GM19438 (cell line): ENCODE results near the gene EIF5A.

Experiments used
- ATAC-seq: cut with Tn5 transposase; IDR thresholded peaks from one replicate; pipeline ENCODE4 v1.9.1; 2021; ENCODE audit warnings: low read depth; ENCODE audit not compliant: unreplicated experiment

The EIF5A gene

DNA sequence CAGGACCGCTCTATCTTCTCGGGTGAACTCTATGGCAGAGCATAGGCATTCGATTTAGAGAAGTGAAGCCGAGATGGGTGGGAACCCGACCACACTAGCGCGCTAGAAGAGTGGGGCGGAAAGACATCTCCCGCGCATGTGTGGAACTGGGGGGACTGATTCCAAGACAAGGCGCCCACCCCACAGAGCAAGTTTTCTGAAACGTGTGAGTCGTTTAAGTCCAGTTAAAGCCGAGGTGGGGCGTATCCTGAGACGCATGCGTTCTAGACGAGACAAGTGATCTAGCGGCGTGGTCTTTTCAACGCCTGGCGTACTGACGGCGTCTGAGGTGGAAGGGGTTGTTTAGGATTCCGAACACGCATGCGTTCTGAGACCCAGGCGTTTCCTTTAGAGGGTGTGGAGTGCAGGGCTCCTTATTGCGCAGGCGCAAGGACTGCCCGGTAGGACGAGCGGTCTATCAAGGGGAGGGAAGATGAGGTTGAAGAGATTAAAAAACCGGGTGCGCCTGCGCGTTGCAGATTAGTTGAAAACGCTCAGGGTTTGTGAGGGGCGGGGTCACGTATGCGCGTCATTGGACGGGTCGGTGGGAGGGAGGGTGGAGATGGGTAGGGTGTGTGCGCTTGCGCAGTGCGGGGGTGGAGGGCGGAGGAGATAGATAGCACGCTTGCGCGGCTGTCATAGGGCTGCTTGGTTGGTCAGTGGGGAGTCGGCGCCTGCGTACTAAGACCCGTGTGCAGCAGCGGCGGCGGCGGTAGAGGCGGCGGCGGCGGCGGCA, at the start of gene EIF5A:
TSS of gene EIF5A (plus strand) at position 718 of the 775 bp plus-strand sequence. CDS start 2,008 bp downstream, outside the sequence.
- peak; percentile 63 for ATAC-seq

DNA sequence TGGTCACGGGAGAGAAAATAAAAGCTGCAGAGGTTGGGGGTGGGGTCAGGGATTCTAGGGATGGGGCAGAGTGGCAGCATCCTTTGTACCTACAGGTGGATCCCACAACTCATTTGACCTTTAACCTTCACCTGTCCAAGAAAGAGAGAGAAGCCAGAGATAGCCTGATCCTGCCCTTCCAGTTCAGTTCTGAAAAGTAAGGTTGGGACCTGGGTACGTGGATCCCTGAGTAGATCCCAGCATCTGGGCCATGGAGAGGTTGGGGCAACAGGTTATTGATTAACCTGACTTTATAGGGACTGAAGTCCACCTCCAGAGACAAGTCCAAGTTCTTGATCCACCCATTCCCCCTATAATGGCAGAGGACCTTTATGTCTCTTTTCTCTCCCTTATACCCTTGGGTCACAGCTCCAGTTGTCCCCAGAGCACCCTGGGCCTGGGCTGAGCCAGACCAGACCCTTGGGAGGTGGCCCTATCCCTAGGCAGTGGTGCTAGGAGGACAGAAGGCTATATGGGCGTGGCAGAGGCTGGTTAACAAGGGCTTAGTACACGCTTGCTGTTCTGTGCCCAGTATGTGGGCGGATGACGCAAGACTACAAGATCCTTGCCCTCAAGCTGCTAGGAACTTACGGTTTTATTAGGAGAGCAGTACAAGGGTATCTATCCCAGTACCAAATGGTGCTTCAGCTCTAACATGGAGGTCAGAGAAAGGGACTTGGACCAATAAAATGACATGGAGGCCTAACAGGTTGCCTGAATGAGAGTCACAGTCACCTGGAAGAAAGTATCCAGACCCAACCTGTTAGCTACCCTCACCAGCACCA, 48.5 kb upstream of the EIF5A start:
- ATAC-seq = no peak

DNA sequence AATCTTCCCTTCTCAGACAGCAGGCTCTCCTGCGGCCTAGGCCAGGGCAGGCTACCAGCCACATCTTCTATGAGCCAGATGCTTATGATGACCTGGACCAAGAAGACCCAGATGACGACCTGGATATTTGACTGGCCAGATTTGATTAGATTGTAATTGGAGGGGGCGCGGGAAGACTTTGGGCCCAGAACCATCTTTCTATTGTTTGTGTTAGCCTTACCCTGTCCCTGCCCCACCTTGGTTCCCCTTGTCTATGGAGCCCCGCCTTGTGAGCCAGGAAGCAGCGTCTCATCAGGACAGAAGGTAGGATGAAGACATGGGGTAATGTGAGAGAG, 47.9 kb upstream of the EIF5A start:
- no peak for ATAC-seq

DNA sequence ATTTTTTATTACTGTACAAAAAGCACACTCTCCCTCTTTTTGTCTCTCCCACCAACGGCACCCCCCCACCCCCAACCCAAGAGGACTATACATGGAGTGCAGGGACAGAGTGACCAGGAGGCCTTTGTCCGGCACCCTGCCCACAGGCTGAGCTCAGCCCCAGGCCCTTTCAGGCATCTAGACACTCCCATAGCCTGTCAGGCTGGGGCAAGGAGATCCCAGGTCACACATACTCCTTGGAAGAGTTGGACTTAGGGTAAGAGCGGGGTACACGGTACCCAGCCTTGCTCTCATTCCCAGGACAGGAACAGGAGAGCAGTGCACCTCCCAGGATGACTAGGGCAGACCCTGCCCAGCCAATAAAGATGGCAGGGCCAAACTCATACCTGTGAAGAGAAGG, 47.3 kb upstream of the EIF5A start:
- ATAC-seq = no peak

DNA sequence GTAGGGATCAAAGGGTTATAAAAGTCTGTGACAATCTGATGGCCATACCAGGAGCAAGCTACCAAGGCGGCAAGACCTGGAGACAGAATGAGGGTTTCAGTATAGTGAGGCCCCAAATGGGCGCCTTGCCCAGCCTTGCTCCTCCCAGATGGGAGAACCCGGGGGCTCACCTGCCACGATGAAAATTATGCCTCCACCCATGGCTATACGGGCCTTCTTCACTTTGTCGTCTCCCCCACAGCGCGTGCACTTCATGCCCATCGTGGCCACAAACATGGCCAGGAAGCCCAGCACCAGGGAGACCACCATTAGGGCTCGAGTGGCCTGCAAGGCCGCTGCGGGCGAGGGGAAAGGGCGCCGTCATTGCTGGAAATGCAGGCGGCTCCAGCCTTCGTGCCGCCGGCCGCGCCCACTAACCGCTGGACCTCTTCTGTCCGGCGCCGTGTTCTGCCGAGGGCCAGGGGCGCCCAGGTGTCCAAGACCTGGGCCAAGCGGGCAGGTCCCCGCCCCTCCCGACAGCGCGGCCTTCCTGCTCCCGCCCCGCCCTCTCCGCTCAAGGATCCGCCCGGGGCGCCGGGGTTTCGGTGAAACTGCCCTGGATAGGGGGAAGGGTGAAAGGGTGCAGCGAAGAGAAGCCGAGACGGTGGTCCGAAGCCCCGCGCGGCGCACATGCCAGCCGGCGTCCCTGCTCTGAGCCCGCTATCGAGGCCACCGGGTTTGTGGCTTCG, 46.6 kb upstream of the EIF5A start:
- no peak for ATAC-seq

DNA sequence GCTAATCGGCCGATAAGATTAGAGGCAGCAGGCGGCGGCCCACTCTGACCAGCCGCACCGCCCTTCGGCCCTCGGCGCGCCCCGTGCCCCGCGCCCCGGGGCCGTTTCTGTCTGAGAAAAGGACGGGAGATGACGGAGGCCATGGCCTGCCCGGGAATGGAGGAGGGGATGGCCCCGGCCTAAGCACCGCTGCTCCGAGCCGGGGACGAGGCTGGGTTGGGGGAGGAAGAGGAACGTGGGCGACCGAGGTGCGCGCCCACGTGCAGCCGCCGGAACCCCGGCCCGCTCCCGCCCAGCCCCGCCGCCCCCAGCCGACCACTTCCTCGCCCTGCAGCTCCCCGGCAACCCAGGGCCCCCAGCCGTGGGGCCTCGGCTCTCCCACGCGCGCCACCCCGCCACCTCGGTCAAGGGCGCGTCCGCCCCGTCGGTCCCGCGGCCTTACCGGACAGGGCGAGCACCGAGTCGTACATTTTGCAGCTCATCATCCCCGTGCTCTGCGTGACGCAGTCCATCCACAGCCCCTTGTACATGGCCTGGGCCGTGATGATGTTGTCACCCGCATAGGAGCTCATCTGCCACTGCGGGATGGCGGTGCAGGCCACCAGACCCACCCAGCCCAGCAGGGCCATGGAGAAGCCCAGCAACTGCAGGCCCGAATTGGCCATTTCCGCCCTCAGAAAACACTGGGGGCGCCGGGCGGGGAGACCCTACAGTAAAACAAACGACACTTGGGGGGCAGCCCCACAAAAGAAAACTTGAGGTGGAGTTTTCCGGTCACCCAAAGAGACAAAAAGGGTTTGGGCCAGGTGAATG, 45.8 kb upstream of the EIF5A start:
- ATAC-seq = no peak

DNA sequence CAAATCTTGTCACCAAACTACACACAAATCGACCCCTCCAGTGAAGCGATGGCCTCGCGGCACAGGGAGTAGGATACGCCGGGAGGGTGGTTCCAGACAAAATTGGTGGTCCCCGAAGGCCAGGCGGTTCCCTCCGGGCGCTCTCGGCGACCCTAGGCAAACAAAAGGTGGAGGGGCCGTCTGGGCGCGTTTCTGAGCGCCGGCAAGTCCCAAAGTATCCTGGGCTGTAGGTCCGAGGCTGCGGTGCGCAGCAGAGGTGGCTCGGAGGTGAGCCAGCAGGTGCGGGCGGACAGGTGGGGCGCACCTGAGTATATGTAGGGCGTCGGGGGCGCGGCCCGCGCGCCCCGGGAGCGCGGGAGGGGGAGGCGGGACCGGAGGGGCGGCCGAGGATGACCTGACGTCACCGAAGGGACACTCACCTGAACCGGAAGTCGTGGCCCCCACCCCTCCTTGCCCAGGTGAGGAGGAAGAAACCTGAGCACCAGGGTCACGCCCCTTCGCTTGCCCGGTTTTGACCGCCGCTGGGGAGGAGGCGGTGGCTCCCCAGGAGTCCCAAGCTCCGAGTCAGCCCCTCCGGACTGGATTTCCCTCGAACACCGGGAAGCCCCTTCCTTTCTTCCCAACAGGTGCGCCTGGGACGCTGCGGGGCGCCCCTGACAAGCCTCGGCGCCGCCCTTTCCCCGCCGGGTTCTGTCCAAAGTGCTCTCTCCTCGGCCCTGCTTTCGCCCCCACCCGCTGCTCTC, 45.1 kb upstream of the EIF5A start, which contains the start of gene CLDN7:
TSS of gene CLDN7 (minus strand) at position 287 of the 743 bp plus-strand sequence. CDS start 435 bp downstream, outside the sequence.
- ATAC-seq = no peak

DNA sequence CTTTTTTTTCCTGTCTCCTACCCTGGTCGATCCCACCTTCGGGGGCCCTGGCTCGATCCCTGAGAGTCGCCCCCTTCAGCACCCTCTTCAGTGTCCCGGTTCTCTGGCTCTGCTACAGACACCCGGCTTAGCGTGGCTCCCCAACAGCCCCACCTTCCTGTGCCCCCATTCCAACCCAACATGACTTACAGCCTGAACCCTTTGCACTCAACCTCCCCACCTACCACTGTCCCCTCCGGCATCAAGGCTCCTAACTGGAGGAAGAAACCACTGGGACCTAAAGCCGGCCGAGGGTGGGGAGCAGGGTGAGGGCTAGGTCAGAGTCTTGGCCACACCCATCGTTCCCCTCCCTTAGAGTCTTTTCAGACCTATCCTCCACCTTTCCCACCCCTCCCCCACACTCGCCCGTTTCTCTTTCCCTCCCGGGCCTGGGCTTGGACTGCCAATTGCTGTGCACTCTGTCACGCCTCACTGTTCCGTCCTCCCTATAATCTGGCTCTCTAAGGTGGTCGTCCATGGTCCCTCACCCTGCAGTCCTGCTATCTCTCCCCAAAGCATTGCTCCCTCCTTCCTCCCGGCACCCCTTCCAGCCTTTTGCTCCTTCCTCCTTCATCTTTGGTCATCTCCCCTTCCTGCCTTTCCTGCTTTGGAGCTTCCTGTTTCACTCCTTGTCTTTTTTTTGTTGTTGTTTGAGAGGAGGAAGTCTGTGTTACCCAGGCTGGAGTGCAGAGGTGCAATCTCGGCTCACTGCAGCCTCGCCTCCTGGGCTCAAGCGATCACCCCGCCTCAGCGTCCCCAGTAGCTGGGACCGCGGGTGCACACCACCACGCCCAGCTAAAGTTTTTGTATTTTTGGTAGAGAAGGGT, 44.3 kb upstream of the EIF5A start:
- no peak for ATAC-seq

DNA sequence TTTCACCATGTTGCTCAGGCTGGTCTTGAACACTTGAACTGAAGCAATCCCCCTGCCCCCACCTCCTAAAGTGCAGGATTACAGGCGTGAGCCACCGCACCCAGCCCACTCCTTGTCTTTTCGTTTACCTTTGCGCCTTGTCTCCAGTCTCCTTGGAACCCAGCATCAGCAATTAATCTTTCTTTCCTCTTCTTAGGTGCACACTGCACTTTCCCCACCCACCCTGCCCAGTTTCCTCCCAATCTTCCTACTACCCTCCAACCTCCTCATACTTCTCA, 43.7 kb upstream of the EIF5A start:
- ATAC-seq = no peak

DNA sequence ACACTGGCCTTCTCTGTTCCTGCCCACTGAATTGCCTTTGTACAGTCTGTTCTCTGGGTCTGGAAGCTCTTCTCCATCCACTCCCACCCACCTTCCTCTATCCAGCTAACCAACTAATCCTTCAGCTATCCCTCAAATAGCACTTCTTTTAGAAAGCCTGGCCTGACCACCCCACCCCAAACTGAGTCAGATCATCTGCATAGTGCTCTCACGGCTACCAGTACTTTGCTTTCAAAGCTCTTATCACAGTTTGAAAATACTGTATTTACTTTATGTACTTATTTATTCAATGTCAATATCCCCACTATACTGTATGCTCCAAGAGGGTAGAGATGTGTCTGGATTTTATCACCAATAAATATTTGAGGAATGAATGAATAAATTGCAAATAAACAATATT, 40.6 kb upstream of the EIF5A start:
- ATAC-seq = no peak

DNA sequence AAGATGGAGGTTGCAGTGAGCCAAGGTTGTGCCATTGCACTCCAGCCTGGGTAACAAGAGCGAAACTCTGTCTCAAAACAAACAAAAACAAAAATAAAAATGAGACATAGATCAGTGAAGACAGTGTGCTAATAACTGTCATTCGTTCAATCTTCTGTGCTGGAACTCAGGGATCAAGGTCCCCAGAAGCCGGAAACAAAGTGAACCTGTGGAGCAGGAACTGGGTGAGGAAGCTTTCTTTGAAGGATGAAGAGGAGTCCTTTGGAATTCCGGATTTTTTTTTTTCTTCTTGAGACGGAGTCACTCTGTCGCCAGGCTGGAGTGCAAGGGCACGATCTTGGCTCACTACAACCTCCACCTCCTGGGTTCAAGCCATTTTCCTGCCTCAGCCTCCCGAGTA, 28.0 kb upstream of the EIF5A start:
- no peak for ATAC-seq

DNA sequence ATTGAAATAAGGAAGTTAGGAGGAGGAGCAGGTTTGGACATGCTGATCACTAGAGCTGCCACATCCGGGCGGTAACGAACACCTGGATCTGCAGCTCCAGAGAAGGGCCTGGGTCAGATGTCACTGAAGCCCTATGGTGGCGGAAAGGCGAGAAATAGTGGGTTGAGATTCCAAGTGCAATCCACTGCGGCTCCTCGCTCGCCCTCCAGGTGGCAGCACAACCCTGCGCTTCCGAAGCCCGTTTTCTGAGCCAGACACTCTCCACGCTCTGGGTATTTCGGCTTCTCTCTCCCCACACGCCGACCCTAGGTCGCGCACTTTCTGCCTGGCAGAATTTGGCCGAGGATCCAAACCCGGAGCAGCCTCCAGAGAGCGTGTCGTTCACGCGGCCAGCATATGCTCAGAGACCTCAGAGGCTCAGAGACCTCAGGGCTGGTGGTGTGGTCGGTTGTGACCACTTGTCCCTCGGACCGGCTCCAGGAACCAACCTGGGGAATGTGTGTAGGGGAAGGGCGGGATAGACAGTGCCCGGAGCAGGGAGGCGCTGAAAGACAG, 26.8 kb upstream of the EIF5A start:
- no peak for ATAC-seq

DNA sequence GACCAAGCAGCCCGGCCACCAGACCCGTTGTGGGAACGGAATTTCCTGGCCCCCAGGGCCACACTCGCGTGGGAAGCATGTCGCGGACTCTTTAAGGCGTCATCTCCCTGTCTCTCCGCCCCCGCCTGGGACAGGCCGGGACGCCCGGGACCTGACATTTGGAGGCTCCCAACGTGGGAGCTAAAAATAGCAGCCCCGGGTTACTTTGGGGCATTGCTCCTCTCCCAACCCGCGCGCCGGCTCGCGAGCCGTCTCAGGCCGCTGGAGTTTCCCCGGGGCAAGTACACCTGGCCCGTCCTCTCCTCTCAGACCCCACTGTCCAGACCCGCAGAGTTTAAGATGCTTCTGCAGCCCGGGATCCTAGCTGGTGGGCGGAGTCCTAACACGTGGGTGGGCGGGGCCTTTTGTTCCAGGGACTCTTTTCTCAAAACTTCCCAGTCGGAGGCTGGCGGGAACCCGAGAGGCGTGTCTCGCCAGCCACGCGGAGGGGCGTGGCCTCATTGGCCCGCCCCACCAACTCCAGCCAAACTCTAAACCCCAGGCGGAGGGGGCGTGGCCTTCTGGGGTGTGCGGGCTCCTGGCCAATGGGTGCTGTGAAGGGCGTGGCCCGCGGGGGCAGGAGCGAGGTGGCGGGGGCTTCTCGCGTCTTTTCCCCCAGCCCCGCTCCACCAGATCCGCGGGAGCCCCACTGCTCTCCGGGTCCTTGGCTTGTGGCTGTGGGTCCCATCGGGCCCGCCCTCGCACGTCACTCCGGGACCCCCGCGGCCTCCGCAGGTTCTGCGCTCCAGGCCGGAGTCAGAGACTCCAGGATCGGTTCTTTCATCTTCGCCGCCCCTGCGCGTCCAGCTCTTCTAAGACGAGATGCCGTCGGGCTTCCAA, 26.1 kb upstream of the EIF5A start, which contains the start of gene SLC2A4:
TSS of gene SLC2A4 (plus strand) at position 645 of the 879 bp plus-strand sequence. CDS start at position 862, 217 bp downstream.
- no peak for ATAC-seq

DNA sequence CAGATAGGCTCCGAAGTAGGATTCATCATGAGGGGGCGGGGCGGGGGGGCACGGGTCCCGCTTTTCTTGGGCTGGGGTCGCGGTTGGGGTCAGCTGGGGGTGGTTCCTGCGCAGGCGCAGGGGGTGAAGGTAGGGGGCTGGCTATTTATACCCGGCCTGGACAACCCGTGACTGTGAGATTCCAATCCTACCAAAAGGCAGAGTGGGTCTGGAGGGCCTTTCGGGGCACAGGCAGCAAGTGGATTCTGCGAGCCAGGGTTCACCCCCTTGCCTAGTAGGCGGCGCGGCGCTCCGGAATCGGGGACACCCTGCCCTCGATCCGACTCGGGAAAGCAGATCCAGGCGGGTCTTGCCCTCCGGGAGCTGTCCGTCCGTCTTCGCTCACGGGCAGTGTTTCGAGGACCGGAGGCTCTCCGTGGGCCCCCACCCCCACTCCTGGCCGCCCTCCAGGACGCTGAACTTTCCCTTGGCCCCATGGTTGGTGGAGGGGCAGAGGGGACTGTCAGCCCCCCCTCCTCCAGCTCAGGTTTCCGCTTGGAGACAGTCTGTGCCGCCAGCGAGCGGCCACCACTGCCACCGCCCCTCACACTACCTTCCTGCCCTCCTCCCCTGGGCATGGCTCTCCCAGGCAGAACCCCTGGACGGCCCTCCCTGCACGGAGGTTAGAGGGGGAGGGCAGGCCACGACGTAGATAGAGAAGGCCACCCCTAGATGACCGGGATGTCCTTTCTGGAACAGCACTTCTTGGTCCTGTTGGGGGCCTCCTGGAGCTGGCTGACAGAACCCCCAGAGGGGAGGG, 25.3 kb upstream of the EIF5A start:
- no peak for ATAC-seq

DNA sequence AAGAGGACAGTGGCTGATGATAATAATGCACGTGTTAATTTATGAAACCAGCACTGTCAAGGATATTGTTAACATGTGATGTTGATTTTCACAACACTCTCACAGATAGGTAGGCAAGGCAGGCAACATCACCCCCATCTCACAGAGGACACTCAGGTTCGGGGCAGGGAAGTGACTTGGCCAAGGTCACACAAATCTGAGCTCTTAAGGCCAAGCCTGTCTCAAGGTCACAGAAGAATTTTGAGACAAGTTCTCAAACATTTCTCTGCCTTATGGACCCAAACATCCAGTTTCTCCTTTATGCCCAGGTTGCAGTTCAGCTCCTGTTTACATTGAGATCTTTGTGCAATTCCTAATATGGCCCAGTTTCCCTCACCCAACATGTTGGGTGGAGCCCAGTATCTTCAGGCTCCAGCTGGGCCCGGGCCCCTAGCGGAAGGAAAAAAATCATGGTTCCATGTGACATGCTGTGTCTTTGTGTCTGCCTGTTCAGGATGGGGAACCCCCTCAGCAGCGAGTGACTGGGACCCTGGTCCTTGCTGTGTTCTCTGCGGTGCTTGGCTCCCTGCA, 24.6 kb upstream of the EIF5A start:
- ATAC-seq = no peak

DNA sequence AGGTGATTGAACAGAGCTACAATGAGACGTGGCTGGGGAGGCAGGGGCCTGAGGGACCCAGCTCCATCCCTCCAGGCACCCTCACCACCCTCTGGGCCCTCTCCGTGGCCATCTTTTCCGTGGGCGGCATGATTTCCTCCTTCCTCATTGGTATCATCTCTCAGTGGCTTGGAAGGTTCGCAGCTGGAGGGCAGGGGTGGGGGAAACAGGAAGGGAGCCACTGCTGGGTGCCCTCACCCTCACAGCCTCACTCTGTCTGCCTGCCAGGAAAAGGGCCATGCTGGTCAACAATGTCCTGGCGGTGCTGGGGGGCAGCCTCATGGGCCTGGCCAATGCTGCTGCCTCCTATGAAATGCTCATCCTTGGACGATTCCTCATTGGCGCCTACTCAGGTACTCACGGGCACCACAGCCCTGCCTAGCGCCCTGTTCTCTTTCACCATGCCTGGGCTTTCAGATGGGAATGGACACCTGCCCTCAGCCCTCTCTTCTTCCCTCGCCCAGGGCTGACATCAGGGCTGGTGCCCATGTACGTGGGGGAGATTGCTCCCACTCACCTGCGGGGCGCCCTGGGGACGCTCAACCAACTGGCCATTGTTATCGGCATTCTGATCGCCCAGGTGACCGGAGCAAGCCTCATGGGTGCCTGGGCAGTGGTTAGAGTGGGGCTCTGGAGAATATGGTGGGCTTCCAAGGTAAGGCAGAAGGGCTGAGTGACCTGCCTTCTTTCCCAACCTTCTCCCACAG, 23.8 kb upstream of the EIF5A start:
- no peak for ATAC-seq
